ENCODE measurements around the gene ABLIM3.

ABLIM3 gene

DNA sequence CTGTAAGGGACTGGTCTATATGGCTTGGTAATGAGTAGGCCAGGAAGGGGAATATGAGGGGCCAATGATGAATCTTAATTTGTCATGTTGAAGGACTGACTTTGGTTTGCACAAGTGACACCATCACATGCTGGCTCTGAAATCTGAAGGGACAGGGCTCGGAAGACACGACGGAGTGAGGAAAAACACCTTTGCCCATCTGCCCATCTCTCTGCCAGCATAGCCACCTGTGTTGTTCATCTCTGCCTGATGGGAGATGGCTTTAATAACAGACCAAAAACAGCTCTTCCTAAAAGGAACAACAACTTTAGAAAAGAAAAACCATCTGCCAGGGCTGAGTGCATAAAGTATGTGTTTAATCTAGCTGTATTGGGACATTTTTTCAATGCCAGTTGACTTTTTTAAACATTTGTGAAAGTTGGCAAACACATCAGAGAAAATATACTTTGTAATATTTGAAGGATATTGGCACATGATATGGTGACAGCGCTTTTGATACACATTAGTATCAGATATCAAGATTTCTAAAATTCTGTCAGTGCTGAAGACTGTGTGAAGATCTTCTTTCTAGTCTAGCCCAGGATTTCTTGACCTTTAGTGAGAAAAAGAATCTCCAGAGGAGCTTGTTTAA, 27.1 kb downstream of the ABLIM3 start:
- H3K27me3 ChIP-seq (ENCODE audit: insufficient read depth, insufficient read length), result no peaks in the 10 kb centered on the region
- TF ChIP-seq ZNF274 (IDR thresholded peaks at IDR 0.05; ENCODE audit: low read depth, low read length) (no peak), SUZ12 (IDR thresholded peaks at IDR 0.05; ENCODE audit: extremely low read depth, insufficient read depth, insufficient read length) (no peak), YY1 (IDR thresholded peaks at IDR 0.05; ENCODE audit: insufficient read depth, insufficient read length) (no peak)
- H3K9me3 ChIP-seq (ENCODE audit: insufficient read depth, low read length), result no peaks in the 10 kb centered on the region
- DNase-seq (ENCODE audit: low read depth, low spot score), result no peak
- H3K4me1 ChIP-seq (ENCODE audit: insufficient read depth, insufficient read length), result no peaks in the 10 kb centered on the region
- no peak overlapping the region for H3K9ac ChIP-seq (ENCODE audit: insufficient read length, low read depth)
- H3K4me3 ChIP-seq (ENCODE audit: insufficient read length, low read depth), result no peak overlapping the region
- H3K36me3 ChIP-seq (ENCODE audit: insufficient read depth, insufficient read length, low read length), result no peaks in the 10 kb centered on the region

DNA sequence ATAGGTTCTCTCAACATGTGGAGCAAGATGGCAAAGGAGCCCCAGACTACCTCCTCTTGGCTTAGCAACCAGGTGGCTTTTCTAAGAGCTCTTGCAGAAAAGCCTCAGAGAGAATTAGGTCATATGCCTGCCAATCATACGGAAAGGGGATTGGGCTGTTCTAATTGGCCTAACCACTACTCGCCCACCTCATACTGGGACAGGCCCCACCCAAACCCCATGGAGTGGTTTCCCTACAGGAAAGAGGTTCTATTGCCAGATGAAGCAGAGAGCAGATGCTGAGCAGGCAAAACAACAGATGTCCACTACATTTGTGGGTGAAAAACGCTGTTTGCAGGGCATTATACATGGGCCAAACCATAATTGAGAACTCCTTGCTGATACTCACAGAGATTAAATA, 29.0 kb downstream of the ABLIM3 start:
- Histone ChIP-seq H3K27me3 (ENCODE audit: insufficient read depth, insufficient read length) (no peaks in the 10 kb centered on the region), H3K4me3 (ENCODE audit: insufficient read length, low read depth) (no peak overlapping the region), H3K36me3 (ENCODE audit: insufficient read depth, insufficient read length, low read length) (no peaks in the 10 kb centered on the region), H3K4me1 (ENCODE audit: insufficient read depth, insufficient read length) (no peaks in the 10 kb centered on the region), H3K9me3 (ENCODE audit: insufficient read depth, low read length) (no peaks in the 10 kb centered on the region), H3K9ac (ENCODE audit: insufficient read length, low read depth) (no peak overlapping the region)
- no peak for TF ChIP-seq ZNF274 (IDR thresholded peaks at IDR 0.05; ENCODE audit: low read depth, low read length)
- TF ChIP-seq YY1 (IDR thresholded peaks at IDR 0.05; ENCODE audit: insufficient read depth, insufficient read length), result no peak
- TF ChIP-seq SUZ12 (IDR thresholded peaks at IDR 0.05; ENCODE audit: extremely low read depth, insufficient read depth, insufficient read length), result no peak
- no peak for DNase-seq (ENCODE audit: low read depth, low spot score)

DNA sequence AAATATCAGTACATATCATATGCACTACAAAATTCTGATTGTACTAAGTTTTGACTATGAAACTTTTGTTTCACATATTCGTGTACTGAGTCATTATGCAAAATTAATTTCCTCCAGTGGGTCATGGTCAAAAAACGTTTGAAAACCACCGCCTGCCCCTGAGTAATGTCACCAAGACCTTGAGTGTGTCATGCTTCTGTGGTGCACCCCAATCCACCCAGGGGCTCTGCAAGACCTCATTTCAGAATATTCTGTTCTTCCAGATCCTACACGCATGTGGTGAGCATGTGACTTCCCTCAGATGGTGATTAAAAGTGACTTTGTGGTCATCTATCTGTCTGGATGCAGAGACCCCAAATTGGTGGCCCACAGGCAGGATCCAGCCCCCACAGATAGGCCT, 31.0 kb downstream of the ABLIM3 start:
- Histone ChIP-seq H3K4me3 (ENCODE audit: insufficient read length, low read depth) (no peak overlapping the region), H3K4me1 (ENCODE audit: insufficient read depth, insufficient read length) (no peaks in the 10 kb centered on the region), H3K9me3 (ENCODE audit: insufficient read depth, low read length) (no peaks in the 10 kb centered on the region), H3K36me3 (ENCODE audit: insufficient read depth, insufficient read length, low read length) (no peaks in the 10 kb centered on the region), H3K27me3 (ENCODE audit: insufficient read depth, insufficient read length) (no peaks in the 10 kb centered on the region), H3K9ac (ENCODE audit: insufficient read length, low read depth) (no peak overlapping the region)
- no peak for DNase-seq (ENCODE audit: low read depth, low spot score)
- no peak for TF ChIP-seq SUZ12 (IDR thresholded peaks at IDR 0.05; ENCODE audit: extremely low read depth, insufficient read depth, insufficient read length)
- no peak for TF ChIP-seq ZNF274 (IDR thresholded peaks at IDR 0.05; ENCODE audit: low read depth, low read length)
- no peak for TF ChIP-seq YY1 (IDR thresholded peaks at IDR 0.05; ENCODE audit: insufficient read depth, insufficient read length)

DNA sequence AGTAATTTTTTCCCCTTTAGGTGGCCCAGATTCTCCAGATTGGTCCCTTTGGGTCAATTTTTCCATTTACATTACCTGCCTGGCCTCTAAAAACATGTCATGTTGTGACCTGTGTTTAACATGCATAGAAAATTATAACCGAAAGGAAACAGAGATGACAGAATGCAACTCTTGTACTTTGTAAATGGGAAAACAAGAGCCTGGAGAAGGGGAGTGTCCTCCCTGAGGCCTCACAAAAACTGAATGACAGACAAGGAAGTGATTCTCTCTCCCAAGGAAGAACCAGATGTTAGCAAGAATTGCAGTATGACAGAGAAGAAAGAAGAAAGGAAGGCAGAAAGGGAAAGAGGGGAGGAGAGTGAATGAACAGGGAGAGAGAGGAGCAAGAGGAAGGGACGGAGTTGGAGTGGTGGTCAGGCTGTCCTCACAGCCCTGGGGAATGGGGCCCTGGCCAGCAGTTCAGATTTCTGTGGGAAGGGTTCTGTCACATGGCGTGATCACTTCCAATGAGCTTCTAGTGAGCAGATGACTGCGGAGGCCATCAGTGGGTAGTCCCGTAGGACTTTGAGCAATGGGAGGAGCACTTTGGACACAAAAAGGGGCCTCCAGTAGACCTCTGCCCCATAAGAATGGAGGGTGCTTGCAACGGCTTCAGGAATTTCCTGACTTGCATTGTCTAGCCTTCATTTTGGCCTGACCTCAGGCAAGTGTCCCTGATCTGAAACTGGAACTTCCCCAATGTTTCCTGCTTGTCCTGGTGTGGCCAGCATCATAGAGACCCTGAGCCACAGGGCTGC, 31.6 kb downstream of the ABLIM3 start:
- no peaks in the 10 kb centered on the region for H3K36me3 ChIP-seq (ENCODE audit: insufficient read depth, insufficient read length, low read length)
- no peak overlapping the region for H3K4me3 ChIP-seq (ENCODE audit: insufficient read length, low read depth)
- no peaks in the 10 kb centered on the region for H3K27me3 ChIP-seq (ENCODE audit: insufficient read depth, insufficient read length)
- H3K4me1 ChIP-seq (ENCODE audit: insufficient read depth, insufficient read length), result no peaks in the 10 kb centered on the region
- TF ChIP-seq YY1 (IDR thresholded peaks at IDR 0.05; ENCODE audit: insufficient read depth, insufficient read length) (no peak), ZNF274 (IDR thresholded peaks at IDR 0.05; ENCODE audit: low read depth, low read length) (no peak), SUZ12 (IDR thresholded peaks at IDR 0.05; ENCODE audit: extremely low read depth, insufficient read depth, insufficient read length) (no peak)
- H3K9me3 ChIP-seq (ENCODE audit: insufficient read depth, low read length), result no peaks in the 10 kb centered on the region
- no peak overlapping the region for H3K9ac ChIP-seq (ENCODE audit: insufficient read length, low read depth)
- no peak for DNase-seq (ENCODE audit: low read depth, low spot score)

GRCh38 chr5:149174847-149175234, 33.5 kb downstream of the ABLIM3 start:
- Histone ChIP-seq H3K27me3 (ENCODE audit: insufficient read depth, insufficient read length) (no peaks in the 10 kb centered on the region), H3K36me3 (ENCODE audit: insufficient read depth, insufficient read length, low read length) (no peaks in the 10 kb centered on the region), H3K4me1 (ENCODE audit: insufficient read depth, insufficient read length) (no peaks in the 10 kb centered on the region), H3K9ac (ENCODE audit: insufficient read length, low read depth) (no peak overlapping the region), H3K4me3 (ENCODE audit: insufficient read length, low read depth) (no peak overlapping the region), H3K9me3 (ENCODE audit: insufficient read depth, low read length) (no peaks in the 10 kb centered on the region)
- no peak for DNase-seq (ENCODE audit: low read depth, low spot score)
- TF ChIP-seq ZNF274 (IDR thresholded peaks at IDR 0.05; ENCODE audit: low read depth, low read length) (no peak), SUZ12 (IDR thresholded peaks at IDR 0.05; ENCODE audit: extremely low read depth, insufficient read depth, insufficient read length) (no peak), YY1 (IDR thresholded peaks at IDR 0.05; ENCODE audit: insufficient read depth, insufficient read length) (no peak)

- no peak for TF ChIP-seq ZNF274 (IDR thresholded peaks at IDR 0.05; ENCODE audit: low read depth, low read length)
- no peak for TF ChIP-seq YY1 (IDR thresholded peaks at IDR 0.05; ENCODE audit: insufficient read depth, insufficient read length)
- DNase-seq (ENCODE audit: low read depth, low spot score), result no peak
- H3K9me3 ChIP-seq (ENCODE audit: insufficient read depth, low read length), result no peaks in the 10 kb centered on the region
- H3K36me3 ChIP-seq (ENCODE audit: insufficient read depth, insufficient read length, low read length), result no peaks in the 10 kb centered on the region
- no peaks in the 10 kb centered on the region for H3K27me3 ChIP-seq (ENCODE audit: insufficient read depth, insufficient read length)
- no peak overlapping the region for H3K4me3 ChIP-seq (ENCODE audit: insufficient read length, low read depth)
- no peak overlapping the region for H3K9ac ChIP-seq (ENCODE audit: insufficient read length, low read depth)
- H3K4me1 ChIP-seq (ENCODE audit: insufficient read depth, insufficient read length), result no peaks in the 10 kb centered on the region
These were observed 34.2 kb downstream of the ABLIM3 start for GRCh38 chr5:149175346-149176105.

- no peaks in the 10 kb centered on the region for H3K4me1 ChIP-seq (ENCODE audit: insufficient read depth, insufficient read length)
- TF ChIP-seq SUZ12 (IDR thresholded peaks at IDR 0.05; ENCODE audit: extremely low read depth, insufficient read depth, insufficient read length) (no peak), ZNF274 (IDR thresholded peaks at IDR 0.05; ENCODE audit: low read depth, low read length) (no peak), YY1 (IDR thresholded peaks at IDR 0.05; ENCODE audit: insufficient read depth, insufficient read length) (no peak)
- H3K4me3 ChIP-seq (ENCODE audit: insufficient read length, low read depth), result no peak overlapping the region
- DNase-seq (ENCODE audit: low read depth, low spot score), result no peak
- no peaks in the 10 kb centered on the region for H3K9me3 ChIP-seq (ENCODE audit: insufficient read depth, low read length)
- no peaks in the 10 kb centered on the region for H3K27me3 ChIP-seq (ENCODE audit: insufficient read depth, insufficient read length)
- no peak overlapping the region for H3K9ac ChIP-seq (ENCODE audit: insufficient read length, low read depth)
- H3K36me3 ChIP-seq (ENCODE audit: insufficient read depth, insufficient read length, low read length), result no peaks in the 10 kb centered on the region
These were observed 36.1 kb downstream of the ABLIM3 start for GRCh38 chr5:149177339-149177843.
